Measurements from ENCODE around the gene SNCAIP. TPM values are rescaled to one million over a fixed set of nuclear protein-coding genes. Genes with fewer than 3 reads are reported as not detected.

SNCAIP gene
- total and polyA plus RNA-seq, 9 of the 15 experiments (the other 6 are each of a cell fraction or from before 2014, with no cell fraction given): 0.04 TPM; not detected in 8

- TF ChIP-seq HMGXB4 (CRISPR knock-in tag; IDR thresholded peaks at IDR 0.05) (no peak), ZNF311 (CRISPR knock-in tag; IDR thresholded peaks at IDR 0.05) (no peak), THRA (IDR thresholded peaks at IDR 0.05) (no peak)
- TF ChIP-seq, protein P1, sequence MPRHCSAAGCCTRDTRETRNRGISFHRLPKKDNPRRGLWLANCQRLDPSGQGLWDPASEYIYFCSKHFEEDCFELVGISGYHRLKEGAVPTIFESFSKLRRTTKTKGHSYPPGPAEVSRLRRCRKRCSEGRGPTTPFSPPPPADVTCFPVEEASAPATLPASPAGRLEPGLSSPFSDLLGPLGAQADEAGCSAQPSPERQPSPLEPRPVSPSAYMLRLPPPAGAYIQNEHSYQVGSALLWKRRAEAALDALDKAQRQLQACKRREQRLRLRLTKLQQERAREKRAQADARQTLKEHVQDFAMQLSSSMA (CRISPR knock-in tag; IDR thresholded peaks at IDR 0.05): no peak
Observed at GRCh38 chr5:122401976-122402725, 90.1 kb downstream of the SNCAIP start (continued).

DNA sequence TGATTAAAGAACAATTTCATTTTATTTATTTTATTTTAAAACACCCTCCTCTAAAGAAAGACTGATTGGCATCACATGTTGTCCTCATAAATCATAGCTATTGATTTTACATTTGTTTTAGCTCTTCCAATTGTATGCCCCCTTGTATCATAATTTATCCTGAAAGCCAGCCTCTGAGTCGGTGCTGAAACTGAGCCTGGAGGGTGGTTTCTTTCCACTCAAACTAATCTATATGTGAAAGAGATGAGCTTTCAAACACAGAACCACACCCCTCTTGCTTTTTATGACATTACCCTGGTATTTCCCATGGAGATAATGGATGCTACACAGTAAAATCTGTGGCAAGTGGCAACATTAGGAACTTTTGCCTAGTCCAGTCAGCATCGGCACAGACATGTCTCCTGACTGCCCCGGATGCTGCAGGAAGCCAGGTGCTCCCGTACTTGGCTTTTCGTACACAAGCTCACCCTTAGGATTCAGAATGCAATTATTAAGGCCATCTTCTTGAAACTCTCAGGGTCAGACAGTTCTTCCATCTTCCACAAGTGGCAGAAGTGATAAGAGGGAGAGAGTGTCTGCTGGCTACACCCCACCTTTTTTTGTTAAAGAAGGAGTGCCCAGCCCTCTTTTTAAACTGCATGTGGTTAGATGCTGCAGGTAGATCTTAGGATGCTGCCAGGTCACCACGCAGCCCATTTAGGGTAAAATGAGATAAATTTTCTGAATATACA, 91.1 kb downstream of the SNCAIP start:
- DNase-seq (ENCODE audit: extremely low read depth in 1 of 4, low spot score in 3 of 4) (no peak), FAIRE-seq (no peak), ATAC-seq (no peak)
- ChIA-PET CTCF (ENCODE audit: low intra/inter-chr PET ratio) (no interaction called here), POLR2A (no interaction called here)
- H3K9me3 ChIP-seq (replicated peaks; ENCODE audit: control insufficient read depth, insufficient read depth, low read depth, low read length): no peaks in the 10 kb centered on the region
- no peak overlapping the region for H3K9ac ChIP-seq (ENCODE audit: insufficient read depth in 1 of 2, low read depth in 2 of 2, low read length in 2 of 2)
- no peaks in the 10 kb centered on the region for H3K4me1 ChIP-seq (replicated peaks in 1 of 2; ENCODE audit: control insufficient read depth in 2 of 2, insufficient read depth in 2 of 2, low read length in 2 of 2)
- no TSS peak for BruUV-seq (replicated peaks)
- intact Hi-C loops (cut with micrococcal nuclease) (no loop called here), in situ Hi-C loops (cut with MboI) (no loop called here)
- 3% methylated on average over 6 of the region's 6 CpGs for WGBS (ENCODE audit: insufficient coverage, low coverage, missing lambda C conversion rate)
- no peak overlapping the region for H3K27ac ChIP-seq (ENCODE audit: extremely low read depth, low read depth, low read length)
- H3K9me1 ChIP-seq (ENCODE audit: control insufficient read depth, insufficient read depth, low read length): no peaks in the 10 kb centered on the region
- H3K79me2 ChIP-seq (ENCODE audit: control insufficient read depth, insufficient read depth, low read length): no peaks in the 10 kb centered on the region
- no peaks in the 10 kb centered on the region; a peak in 3 of 5 replicates for H3K27me3 ChIP-seq (ENCODE audit: control insufficient read depth in 2 of 2, insufficient read depth in 2 of 2, low read length in 2 of 2)
- H3K36me3 ChIP-seq (ENCODE audit: control insufficient read depth, insufficient read depth, low read length): no peaks in the 10 kb centered on the region
- no peaks in the 10 kb centered on the region for H4K20me1 ChIP-seq (replicated peaks; ENCODE audit: control insufficient read depth, insufficient read depth, low read length)
- no peak overlapping the region for H2AFZ ChIP-seq (ENCODE audit: low read depth, low read length)
- H3K4me2 ChIP-seq (ENCODE audit: insufficient read depth, low read length): no peak overlapping the region
- H3K4me3 ChIP-seq: no peak overlapping the region
- TF ChIP-seq TCF15 (CRISPR knock-in tag; IDR thresholded peaks at IDR 0.05) (no peak), BACH1 (tag; IDR thresholded peaks at IDR 0.05) (no peak), PRPF4 (IDR thresholded peaks at IDR 0.05; ENCODE audit: insufficient read depth, low read depth, low read length, poor library complexity, severe bottlenecking) (no peak)
